Upper lobe of right lung (tissue), 1 donor: ENCODE measurements around the gene SMOC2. TPM values are rescaled to one million over a fixed set of nuclear protein-coding genes. Genes with fewer than 3 reads are reported as not detected.

Source experiments
- ATAC-seq: fragments of 200-7000 bp; cut with Tn5 transposase; one replicate; pipeline ENCODE4 v1.9.1; 2020; ENCODE audit warnings: mild to moderate bottlenecking, moderate library complexity
- DNase-seq: peaks from one replicate; pipeline ENCODE4 v3.0.0-alpha.2; 2020
- H3K27ac ChIP-seq: fragments of 200-600 bp; one replicate; pipeline ENCODE4 v1.8.0; 2022
- H3K27me3 ChIP-seq: fragments of 200-600 bp; one replicate; pipeline ENCODE4 v1.8.0; 2022; ENCODE audit warnings: mild to moderate bottlenecking
- H3K36me3 ChIP-seq: fragments of 200-600 bp; one replicate; pipeline ENCODE4 v1.8.0; 2022
- H3K4me1 ChIP-seq: fragments of 200-600 bp; one replicate; pipeline ENCODE4 v1.8.0; 2022
- H3K4me3 ChIP-seq: fragments of 200-600 bp; one replicate; pipeline ENCODE4 v1.8.0; 2022; ENCODE audit warnings: mild to moderate bottlenecking
- H3K9me3 ChIP-seq: fragments of 200-600 bp; one replicate; pipeline ENCODE4 v1.8.0; 2022
- CTCF ChIP-seq: fragments of 200-600 bp; IDR thresholded peaks from one replicate; pipeline ENCODE4 v1.8.0; 2022; ENCODE audit warnings: antibody characterized with exemption
- intact Hi-C: fragments of 100-400 bp; cut with DNase I; formaldehyde crosslinking; loops from one replicate; pipeline ENCODE4 v1.11.0; 2022
- total RNA-seq: library from RNA; stranded (reverse); fragmentation: NEBNext Ultra II Directional; extraction: Animal tissue kit (Norgen Biotek cat#: 25700); gene quantifications from one replicate; pipeline ENCODE4 v1.2.1, GENCODE V29; 2021
- donor health status: DM: no; HTN: yes; CAD: no; lungs with severe emphysema.

Gene SMOC2
- total RNA-seq, 1 donor from 2014 or later = 33.1 TPM

GRCh38 chr6:168410035-168410434 lies 30.9 kb upstream of the SMOC2 start:
- ATAC-seq (no peak), DNase-seq (no peak)
- Histone ChIP-seq H3K27me3 (no peaks in the 10 kb centered on the region), H3K4me1 (no peaks in the 10 kb centered on the region), H3K9me3 (no peaks in the 10 kb centered on the region), H3K4me3 (no peak overlapping the region), H3K27ac (no peak overlapping the region), H3K36me3 (no peaks in the 10 kb centered on the region)
- no peak for TF ChIP-seq CTCF
- intact Hi-C loops = no loop called here

GRCh38 chr6:168410554-168411011 lies 30.4 kb upstream of the SMOC2 start:
- H3K36me3 ChIP-seq = no peaks in the 10 kb centered on the region
- H3K9me3 ChIP-seq = no peaks in the 10 kb centered on the region
- ATAC-seq = no peak
- no peak for DNase-seq
- TF ChIP-seq CTCF = no peak
- no peaks in the 10 kb centered on the region for H3K27me3 ChIP-seq
- H3K4me1 ChIP-seq = no peaks in the 10 kb centered on the region
- intact Hi-C loops = no loop called here
- no peak overlapping the region for H3K27ac ChIP-seq
- H3K4me3 ChIP-seq = no peak overlapping the region

GRCh38 chr6:168411130-168411529 lies 29.9 kb upstream of the SMOC2 start:
- no peak for TF ChIP-seq CTCF
- ATAC-seq (no peak), DNase-seq (no peak)
- Histone ChIP-seq H3K9me3 (no peaks in the 10 kb centered on the region), H3K36me3 (no peaks in the 10 kb centered on the region), H3K4me1 (no peaks in the 10 kb centered on the region), H3K27me3 (no peaks in the 10 kb centered on the region), H3K4me3 (no peak overlapping the region), H3K27ac (no peak overlapping the region)
- intact Hi-C loops = no loop called here

- Histone ChIP-seq H3K4me1 (no peaks in the 10 kb centered on the region), H3K36me3 (no peaks in the 10 kb centered on the region), H3K9me3 (no peaks in the 10 kb centered on the region), H3K27ac (no peak overlapping the region), H3K4me3 (no peak overlapping the region), H3K27me3 (no peaks in the 10 kb centered on the region)
- DNase-seq (no peak), ATAC-seq (no peak)
- TF ChIP-seq CTCF = no peak
- intact Hi-C loops = no loop called here
Measured at GRCh38 chr6:168411793-168412192, 29.2 kb upstream of the SMOC2 start.

- TF ChIP-seq CTCF = no peak
- no peaks in the 10 kb centered on the region for H3K36me3 ChIP-seq
- no peak for ATAC-seq
- H3K4me3 ChIP-seq = no peak overlapping the region
- DNase-seq = peak; percentile 59
- H3K27me3 ChIP-seq = no peaks in the 10 kb centered on the region
- no peaks in the 10 kb centered on the region for H3K4me1 ChIP-seq
- H3K9me3 ChIP-seq = no peaks in the 10 kb centered on the region
- intact Hi-C loops = no loop called here
- H3K27ac ChIP-seq = no peak overlapping the region
Measured at GRCh38 chr6:168412456-168412855, 28.5 kb upstream of the SMOC2 start.
